Amygdala (tissue), 56 donors: ENCODE results near the gene BTBD18.
A peak's percentile ranks its signal among the peaks of the same experiment; 100 is the strongest.
"Not testable (repeated sequence)": the region's sequence is repeated elsewhere in the genome, so short reads cannot be mapped to it uniquely, and the experiment has no call there.

ENCODE experiments used
- DNase-seq, 56 donors: peaks; one replicate each; lab custom pipeline; 2025; lab: John Stamatoyannopoulos, UW

BTBD18 gene

DNA sequence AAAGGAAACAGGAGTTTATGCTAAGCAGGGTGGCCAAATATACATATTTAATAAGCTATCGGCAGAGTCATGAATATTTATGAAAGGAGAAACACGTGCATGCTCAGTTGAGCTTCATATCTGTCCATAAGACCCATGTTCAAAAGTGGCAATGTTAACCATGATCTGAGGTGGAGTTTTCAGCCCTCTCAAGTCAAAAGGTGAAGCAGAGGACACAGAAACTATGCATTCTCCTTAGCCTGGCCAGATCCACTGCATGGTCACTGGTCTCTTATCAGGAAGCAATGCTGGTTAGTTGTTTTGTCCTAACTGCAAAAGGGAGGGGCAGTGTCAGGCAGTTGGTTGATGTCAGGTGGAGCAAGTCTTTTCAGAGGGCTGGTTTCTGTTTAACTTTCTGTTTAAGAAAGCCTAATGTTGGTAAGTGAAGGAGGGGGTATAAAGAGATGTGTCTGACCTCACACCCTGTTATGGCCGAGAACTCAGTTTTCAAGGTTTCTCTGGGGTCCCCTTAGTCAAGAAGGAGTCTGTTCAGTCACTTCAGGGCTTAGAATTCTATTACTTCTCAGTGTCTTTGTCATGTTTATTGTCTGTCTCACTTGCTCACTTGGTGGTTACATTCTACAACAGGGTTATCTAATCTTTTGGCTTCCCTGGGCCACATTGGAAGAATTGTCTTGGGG lies 15.9 kb downstream of the BTBD18 start:
- DNase-seq = no peak

DNA sequence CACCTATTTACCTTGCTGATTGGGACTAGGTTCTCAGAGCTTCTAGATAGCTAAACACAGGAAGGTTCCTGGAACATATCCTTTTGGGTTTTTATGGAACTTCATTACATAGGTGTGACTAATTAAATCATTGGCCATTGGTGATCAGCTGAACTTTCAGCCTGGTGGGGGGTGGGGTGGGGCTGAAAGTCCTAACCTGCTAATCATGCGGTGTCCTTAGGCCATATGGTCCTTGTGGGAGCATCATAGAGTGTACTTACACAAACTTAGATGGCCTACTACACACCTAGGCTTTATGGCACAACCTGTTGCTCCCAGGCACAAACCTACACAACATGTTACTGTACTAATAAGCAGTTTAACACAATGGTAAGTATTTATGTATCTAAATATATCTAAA lies 19.0 kb downstream of the BTBD18 start:
- no peak for DNase-seq

DNA sequence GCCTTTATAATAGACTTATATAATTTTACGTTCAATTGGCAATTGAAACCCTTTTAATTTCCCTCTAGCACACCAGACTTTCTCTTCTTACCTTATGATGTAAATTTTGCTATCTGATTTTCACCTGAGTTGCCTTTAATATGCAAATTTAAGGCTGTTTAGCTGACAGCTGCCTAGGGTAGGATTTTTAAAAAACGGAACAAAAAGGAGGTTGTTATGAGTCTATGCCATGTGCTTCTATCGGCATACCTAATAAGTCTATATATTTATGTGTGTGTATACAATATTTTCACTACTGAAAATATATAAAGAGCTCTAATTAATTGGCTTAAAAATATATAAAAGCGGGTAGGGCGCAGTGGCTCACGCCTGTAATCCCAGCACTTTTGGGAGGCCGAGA lies 22.1 kb downstream of the BTBD18 start:
- DNase-seq = no peak

DNA sequence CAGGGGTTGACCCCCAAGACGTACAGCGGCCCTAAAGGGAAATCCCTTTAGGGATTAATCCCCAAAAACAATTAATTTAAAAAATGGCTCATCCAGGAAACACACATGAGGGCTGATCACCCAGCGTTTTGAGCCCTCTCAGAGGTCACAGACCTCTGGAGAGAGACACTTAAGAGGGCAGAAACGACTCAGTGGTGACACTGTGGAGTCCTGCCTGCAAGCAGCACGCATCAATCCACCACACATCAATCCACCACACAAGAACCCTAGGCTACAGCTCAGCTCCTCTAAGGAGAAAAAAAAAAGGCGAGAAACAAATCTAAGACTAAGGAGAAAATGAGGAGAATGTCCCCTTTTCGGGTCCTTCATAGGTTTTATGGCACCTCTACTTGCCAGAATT lies 22.8 kb downstream of the BTBD18 start:
- DNase-seq = no peak

DNA sequence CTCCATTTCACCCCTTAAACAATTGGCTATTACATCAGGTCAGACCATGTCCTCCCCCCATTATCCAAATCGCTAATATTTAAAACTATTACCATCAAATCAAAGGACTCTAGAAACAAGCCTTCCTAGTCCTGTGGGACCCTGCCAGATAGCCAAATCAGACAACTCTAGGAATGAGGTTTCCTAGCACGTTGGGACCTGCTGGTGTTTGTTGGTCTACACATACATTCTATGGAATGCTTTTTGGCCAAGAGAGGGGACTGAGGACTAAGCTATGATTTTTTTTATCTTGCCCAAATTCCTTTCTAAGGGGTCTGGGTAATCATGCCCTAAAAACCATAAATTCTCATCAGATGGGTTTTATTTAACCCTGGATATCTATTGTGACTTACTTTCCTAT lies 24.4 kb downstream of the BTBD18 start:
- no peak for DNase-seq

DNA sequence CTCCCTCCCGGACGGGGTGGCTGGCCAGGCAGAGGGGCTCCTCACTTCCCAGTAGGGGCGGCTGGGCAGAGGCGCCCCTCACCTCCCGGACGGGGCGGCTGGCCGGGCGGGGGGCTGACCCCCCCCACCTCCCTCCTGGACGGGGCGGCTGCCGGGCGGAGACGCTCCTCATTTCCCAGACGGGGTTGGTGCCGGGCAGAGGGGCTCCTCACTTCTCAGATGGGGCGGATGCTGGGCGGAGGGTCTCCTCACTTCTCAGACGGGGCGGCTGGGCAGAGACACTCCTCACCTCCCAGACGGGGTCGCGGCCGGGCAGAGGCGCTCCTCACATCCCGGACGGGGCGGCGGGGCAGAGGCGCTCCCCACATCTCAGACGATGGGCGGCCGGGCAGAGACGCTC lies 34.9 kb downstream of the BTBD18 start:
- DNase-seq = not testable (repeated sequence)

DNA sequence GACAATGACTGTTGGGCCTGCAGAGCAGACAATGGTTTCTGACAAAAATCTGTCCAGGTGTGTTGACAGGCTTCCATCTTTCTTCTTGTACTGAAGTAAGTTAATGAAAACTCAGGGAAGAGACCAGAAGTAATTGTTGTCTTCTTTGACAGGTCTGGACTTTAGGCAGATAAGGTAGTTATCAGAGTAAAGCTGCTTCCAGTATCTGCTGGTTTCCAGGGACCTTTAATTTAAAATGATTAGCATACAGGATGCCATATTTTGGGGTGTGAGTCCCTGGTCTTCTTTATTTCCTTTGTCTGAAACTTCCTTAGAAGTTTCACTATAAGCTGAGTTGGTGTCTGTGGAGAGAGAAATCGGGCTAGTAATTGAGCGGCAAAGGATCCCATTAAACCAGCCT lies 37.8 kb downstream of the BTBD18 start:
- DNase-seq = no peak

DNA sequence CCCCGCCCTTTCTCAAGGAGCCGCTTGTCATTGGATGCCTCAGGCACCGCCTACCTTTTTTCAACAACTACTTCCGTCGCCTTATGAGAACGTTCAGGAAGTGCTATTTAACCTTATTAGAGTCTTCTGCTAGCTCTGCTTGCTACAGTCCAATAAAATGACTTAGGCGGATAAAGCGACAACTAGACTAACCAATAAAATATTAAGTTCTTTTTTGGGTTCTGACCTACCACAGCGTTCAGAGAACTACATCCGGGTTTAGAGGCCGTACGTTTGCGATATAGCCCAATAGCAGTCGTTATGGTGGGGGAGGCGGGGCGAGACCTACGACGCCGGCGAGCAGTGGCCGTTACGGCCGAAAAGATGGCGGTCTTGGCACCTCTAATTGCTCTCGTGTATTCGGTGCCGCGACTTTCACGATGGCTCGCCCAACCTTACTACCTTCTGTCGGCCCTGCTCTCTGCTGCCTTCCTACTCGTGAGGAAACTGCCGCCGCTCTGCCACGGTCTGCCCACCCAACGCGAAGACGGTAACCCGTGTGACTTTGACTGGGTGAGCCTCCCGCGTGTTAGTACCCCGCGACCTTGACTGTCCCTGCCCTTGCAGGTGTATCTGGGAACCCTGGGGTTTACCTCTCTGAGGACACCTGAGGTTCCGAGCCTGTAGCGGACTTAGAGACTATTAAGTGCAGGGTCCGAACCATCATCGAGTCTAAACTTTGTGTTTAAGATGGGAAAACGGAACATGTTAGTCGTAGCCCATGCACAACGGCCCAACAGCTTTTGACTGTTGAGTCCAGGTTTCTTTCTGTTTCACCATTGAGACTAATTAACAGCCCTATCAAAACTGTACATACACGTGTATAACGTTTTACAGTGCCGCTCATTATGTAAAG lies 39.1 kb downstream of the BTBD18 start, which contains the start of gene TMX2:
TMX2 (plus strand) TSS at position 338 of the 895 bp plus-strand sequence; CDS start at position 364, 26 bp downstream.
- peak; percentile 35 to 100 (median 93) for DNase-seq

DNA sequence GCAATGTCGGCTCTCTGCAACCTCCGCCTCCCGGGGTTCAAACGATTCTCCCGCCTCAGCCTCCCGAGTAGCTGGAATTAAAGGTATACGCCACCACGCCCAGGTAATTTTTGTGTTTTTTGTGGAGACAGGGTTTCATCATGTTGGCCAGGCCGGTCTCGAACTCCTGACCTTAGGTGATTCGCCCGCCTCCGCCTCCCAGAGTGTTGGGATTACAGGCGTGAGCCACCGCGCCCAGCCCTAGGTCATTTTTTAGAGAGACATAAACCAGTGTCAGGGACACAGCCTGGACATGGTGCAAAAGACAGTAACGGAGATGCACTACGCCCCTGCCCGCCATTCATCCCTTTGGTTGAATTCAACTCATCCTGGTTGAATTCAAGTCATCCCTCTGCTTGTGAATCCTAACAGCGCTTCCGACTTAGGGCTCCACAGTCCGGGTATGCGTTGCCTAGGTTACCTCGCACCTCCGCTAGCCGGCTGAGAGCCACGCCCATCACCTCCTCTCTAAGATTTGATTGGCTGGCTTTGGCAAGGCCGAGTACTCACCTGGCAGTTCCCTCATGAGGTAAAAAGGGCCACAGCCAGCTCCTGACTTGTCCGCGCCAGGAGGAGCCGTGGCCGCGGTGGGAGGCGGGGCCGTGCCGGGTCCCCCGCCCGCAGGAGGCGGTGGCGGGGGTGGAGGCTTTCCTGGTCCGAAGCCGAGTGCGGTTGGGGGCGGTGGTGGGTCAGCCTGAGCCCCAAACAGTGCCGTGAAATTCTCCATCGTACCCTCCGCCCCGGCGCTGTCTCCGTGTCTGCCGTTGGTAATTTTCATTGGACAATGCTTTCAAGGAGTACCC lies 40.0 kb downstream of the BTBD18 start, which contains the start of gene MED19:
MED19 (minus strand) TSS at position 802 of the 842 bp plus-strand sequence; CDS start at position 766, 36 bp downstream.
- DNase-seq = peak in 35 of 56 donors; percentile 29 to 91 (median 73)

DNA sequence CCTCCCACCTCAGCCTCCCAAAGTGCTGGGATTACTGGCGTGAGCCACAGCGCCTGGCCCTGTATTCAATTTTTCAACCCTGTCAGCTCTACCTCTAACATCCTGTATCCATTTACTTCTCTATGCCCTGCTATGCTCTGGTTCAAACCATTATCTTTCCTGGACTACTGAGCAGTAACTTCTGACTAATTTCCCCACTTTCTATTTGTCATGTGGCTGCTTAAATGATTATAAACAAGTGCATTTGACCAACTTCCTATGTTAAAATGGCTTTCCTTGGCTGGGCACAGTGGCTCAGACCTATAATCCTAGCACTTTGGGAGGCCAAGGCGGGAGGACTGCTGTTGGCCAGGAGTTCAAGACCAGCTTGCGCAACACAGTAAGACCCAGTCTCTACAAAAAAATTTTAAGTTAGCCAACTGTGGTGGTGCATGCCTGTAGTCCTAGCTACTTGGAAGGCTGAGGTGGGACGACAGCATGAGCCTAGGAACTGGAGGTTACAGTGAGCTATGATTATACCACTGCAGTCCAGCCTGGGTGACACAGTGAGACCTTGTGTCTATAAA lies 41.7 kb downstream of the BTBD18 start:
- DNase-seq = no peak

DNA sequence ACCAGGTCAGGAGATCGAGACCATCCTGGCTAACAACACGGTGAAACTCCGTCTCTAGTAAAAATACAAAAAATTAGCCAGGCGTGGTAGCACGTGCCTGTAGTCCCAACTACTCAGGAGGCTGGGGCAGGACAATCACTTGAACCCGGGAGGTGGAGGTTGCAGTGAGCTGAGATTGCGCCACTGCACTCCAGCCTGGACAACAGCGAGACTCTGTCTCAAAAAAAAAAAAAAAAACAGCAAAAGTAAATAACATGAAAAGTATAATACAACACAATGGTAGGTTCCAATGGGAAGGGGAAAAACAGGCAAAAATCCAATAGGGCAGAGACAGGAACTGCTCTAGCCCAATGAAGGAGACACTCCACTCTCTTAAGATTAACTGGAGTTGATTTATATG lies 46.2 kb downstream of the BTBD18 start:
- not testable (repeated sequence) for DNase-seq

DNA sequence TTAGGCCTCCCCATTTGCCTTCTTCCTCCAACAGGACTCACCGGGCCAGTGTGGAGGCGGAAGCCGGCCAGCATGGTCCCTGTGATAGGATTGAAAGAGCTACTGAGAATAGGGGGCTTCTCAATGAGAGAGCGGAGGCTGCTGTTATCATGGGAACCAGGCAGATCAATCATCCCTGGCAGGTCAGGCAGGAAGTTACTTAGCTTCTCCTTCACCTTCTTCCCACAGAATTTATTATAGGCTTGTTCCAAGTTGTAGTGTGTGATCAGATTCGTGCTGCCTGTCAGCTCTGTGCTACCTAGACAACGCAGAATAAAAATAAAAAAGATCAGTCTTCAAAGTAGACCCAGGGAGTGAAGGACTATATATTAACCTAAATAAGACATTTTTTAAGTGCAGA lies 46.7 kb downstream of the BTBD18 start:
- no peak for DNase-seq

DNA sequence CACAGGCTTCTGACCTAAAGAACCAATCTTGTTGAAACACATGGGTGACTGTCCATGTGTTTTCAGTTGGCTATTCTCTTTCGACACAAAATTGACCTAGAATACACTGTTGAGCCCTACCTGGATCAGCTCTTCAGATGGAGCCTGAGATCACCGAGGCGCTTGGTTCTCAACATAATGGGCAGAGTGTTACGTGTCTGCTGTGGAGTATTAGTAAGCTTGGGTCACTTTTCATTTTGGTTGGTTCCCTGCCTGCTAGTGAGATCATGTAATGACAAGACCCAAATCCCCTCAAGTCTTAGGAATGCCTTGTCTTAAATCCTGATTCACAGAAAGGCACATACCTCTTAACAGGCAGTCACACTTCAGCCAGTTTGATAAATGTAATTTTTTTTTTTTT lies 48.3 kb downstream of the BTBD18 start:
- no peak for DNase-seq

DNA sequence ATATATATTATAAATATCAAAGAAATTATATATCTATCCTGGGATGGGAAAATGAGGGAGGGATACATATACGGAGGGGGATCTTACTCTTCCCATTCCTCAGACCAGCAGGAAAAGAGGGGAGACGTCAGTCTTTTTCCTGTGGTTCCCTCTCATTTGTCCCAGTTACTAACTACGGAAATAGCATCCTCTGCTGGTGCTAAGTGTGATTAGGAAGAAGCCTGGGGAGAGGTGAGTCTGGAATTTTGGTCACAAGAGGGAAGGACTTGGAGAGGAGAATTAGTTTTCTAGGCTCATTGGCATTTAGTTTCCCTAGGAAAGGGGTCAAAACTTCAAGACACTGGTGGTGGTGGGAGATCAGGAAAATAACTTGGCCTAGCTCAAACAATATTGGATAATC lies 51.2 kb downstream of the BTBD18 start:
- no peak for DNase-seq

DNA sequence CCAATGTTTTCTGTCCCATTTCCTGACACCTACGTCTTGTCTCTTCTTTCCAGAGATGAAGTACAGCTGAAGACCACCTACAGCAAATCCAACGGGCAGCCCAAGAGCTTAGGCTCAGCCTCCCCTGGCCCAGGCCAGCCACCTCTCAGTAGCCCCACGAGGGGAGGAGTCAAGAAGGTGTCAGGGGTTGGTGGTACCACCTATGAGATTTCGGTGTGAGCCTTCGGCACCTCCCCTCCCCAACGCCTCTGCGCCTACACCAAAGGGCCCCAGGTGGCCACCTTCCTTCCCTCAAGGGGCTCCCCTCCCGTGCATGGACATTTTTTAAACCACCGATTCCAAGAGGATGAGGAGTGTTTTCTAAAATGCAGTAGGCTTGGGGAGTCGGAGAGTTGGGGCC lies 51.8 kb downstream of the BTBD18 start:
- DNase-seq = no peak

DNA sequence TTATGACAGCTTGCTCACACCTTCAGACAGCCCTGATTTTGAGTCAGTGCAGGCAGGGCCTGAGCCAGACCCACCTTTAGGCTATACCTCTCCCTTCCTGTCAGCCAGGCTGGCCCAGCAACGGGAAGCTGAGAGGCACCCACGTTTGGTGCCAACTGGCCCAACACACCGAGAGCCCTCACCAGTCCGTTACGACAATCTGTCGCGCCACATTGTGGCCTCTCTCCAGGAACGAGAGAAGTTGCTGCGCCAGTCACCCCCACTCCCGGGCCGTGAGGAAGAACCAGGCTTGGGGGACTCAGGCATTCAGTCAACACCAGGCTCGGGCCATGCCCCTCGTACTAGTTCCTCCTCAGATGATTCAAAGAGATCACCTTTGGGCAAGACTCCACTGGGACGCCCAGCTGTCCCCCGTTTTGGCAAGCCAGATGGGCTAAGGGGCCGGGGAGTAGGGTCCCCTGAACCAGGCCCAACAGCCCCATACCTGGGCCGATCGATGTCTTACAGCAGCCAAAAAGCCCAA lies 52.7 kb downstream of the BTBD18 start:
- peak in 1 of 56 donors; percentile 2 for DNase-seq
